B cell (primary cell): Measurements from ENCODE around the gene NAXD. TPM values are rescaled to one million over a fixed set of nuclear protein-coding genes. Genes with fewer than 3 reads are reported as not detected.

Experiments
- ATAC-seq: fragments of 200-7000 bp; cut with Tn5 transposase; one replicate; pipeline ENCODE4 v1.10.0; 2021; ENCODE audit warnings: low read depth, mild to moderate bottlenecking, moderate number of reproducible peaks, moderate library complexity
- CTCF ChIA-PET: fragments of 350-600 bp; sonication (Branson Sonifier 250); formaldehyde crosslinking; loops from one replicate; lab custom pipeline; 2021; ENCODE audit warnings: antibody characterized with exemption, inconsistent platforms; lab: Charles Lee
- POLR2A ChIA-PET: fragments of 350-600 bp; sonication (Branson Sonifier 250); formaldehyde crosslinking; loops from one replicate; lab custom pipeline; 2021; ENCODE audit warnings: antibody characterized with exemption; lab: Charles Lee
- DNase-seq: peaks from one replicate; pipeline ENCODE4 v3.0.0; 2013
- H2AFZ ChIP-seq: 2 replicates; pipeline ENCODE4 v1.6.1; 2012; ENCODE audit warnings: mild to moderate bottlenecking, low read depth, low read length; ENCODE audit not compliant: insufficient read depth, poor library complexity, severe bottlenecking
- H3K27ac ChIP-seq, 2 donors: 1 replicate in 1 of 2; 2 replicates in 1 of 2; pipeline ENCODE4 v1.5.1; 2012 to 2013; ENCODE audit warnings: low read length in 2 of 2, mild to moderate bottlenecking in 2 of 2, moderate library complexity in 1 of 2
- H3K27me3 ChIP-seq, 4 experiments: fragments of 200-600 bp in 1 of 4; sonication (generic) in 1 of 4; replicated peaks in 1 of 4; 1 replicate in 2 of 4; 2 replicates in 2 of 4; pipeline versions ENCODE4 v1.6.1 to v1.7.0; 2013 to 2016; ENCODE audit warnings: low read length in 3 of 4, mild to moderate bottlenecking in 2 of 4, mixed read lengths in 1 of 4, moderate library complexity in 1 of 4; ENCODE audit not compliant: insufficient read depth in 4 of 4, control insufficient read depth in 3 of 4; ENCODE audit errors: control extremely low read depth in 1 of 4
- H3K36me3 ChIP-seq, 2 experiments: replicated peaks in 1 of 2; 1 replicate in 1 of 2; 2 replicates in 1 of 2; pipeline versions ENCODE4 v1.6.1 to v1.7.1; 2013; ENCODE audit warnings: low read length in 1 of 2; ENCODE audit not compliant: insufficient read depth in 2 of 2, control insufficient read depth in 1 of 2; ENCODE audit errors: control extremely low read depth in 1 of 2, extremely low read depth in 1 of 2
- H3K4me1 ChIP-seq, 2 donors: fragments of 200-600 bp in 1 of 2; sonication (generic) in 1 of 2; 1 replicate in 1 of 2; 2 replicates in 1 of 2; pipeline versions ENCODE4 v1.5.1 to v1.6.1; 2013 to 2017; ENCODE audit warnings: low read length in 2 of 2; ENCODE audit not compliant: control insufficient read depth in 2 of 2, insufficient read depth in 2 of 2
- H3K4me2 ChIP-seq: replicated peaks from 2 replicates; pipeline ENCODE3; 2012; ENCODE audit warnings: mild to moderate bottlenecking, low read depth, low read length; ENCODE audit not compliant: poor library complexity, severe bottlenecking
- H3K4me3 ChIP-seq, 5 experiments: fragments of 200-600 bp in 1 of 5; sonication (generic) in 1 of 5; 1 replicate in 3 of 5; 2 replicates in 2 of 5; pipeline versions ENCODE4 v1.5.1 to v1.7.0; 2011 to 2016; ENCODE audit warnings: low read length in 4 of 5, mild to moderate bottlenecking in 4 of 5, low read depth in 2 of 5, control low read depth in 1 of 5, moderate library complexity in 1 of 5; ENCODE audit not compliant: insufficient read depth in 1 of 5; ENCODE audit errors: control extremely low read depth in 1 of 5, extremely low read depth in 1 of 5
- H3K79me2 ChIP-seq: fragments of 200-600 bp; sonication (generic); one replicate; pipeline ENCODE4 v1.6.0; 2016; ENCODE audit warnings: low read length; ENCODE audit not compliant: control insufficient read depth, insufficient read depth
- H3K9ac ChIP-seq: fragments of 200-600 bp; sonication (generic); 2 replicates; pipeline ENCODE4 v1.6.1; 2017; ENCODE audit warnings: mild to moderate bottlenecking, low read length, moderate library complexity
- H3K9me3 ChIP-seq, 3 donors: one replicate each; pipeline versions ENCODE4 v1.6.1 to v1.7.1; 2013; ENCODE audit warnings: low read length in 2 of 3; ENCODE audit not compliant: control insufficient read depth in 2 of 3, insufficient read depth in 1 of 3; ENCODE audit errors: control extremely low read depth in 1 of 3
- H4K20me1 ChIP-seq: 2 replicates; pipeline ENCODE4 v1.6.0; 2012; ENCODE audit warnings: mild to moderate bottlenecking, low read length; ENCODE audit not compliant: insufficient read depth, control insufficient read depth, poor library complexity, severe bottlenecking
- H3K27ac Mint-ChIP-seq: one replicate; pipeline ENCODE4 v1.8.0; 2021; ENCODE audit warnings: mixed read lengths
- H3K27me3 Mint-ChIP-seq: one replicate; pipeline ENCODE4 v1.8.0; 2021; ENCODE audit warnings: mixed read lengths
- H3K4me1 Mint-ChIP-seq: one replicate; pipeline ENCODE4 v1.8.0; 2021; ENCODE audit warnings: mixed read lengths
- H3K4me3 Mint-ChIP-seq: one replicate; pipeline ENCODE4 v1.8.0; 2021; ENCODE audit warnings: mixed read lengths
- H3K9me3 Mint-ChIP-seq: one replicate; pipeline ENCODE4 v1.8.0; 2022; ENCODE audit warnings: mixed read lengths; ENCODE audit not compliant: insufficient read depth
- EZH2 ChIP-seq: IDR thresholded peaks from 2 replicates; pipeline ENCODE4 v1.6.1; 2012; ENCODE audit warnings: borderline replicate concordance, low read depth, mild to moderate bottlenecking, moderate library complexity, low read length; ENCODE audit not compliant: insufficient read depth, poor library complexity, severe bottlenecking
- WGBS: methylation state at CpG from one replicate; pipeline ENCODE4 v1.1.5; 2013; ENCODE audit warnings: missing lambda C conversion rate; ENCODE audit not compliant: insufficient coverage; 5-methylcytosine and 5-hydroxymethylcytosine counted together
- intact Hi-C: fragments of 100-400 bp; cut with micrococcal nuclease; formaldehyde crosslinking; loops from one replicate; pipeline ENCODE4 v1.10.0; 2022
- polyA plus RNA-seq: library from polyadenylated mRNA; depleted of rRNA; stranded (reverse); fragments of >200 nt; gene quantifications from 2 replicates; pipeline ENCODE4 v1.2.3, GENCODE V29; 2012
- total RNA-seq, 2 donors: library from RNA; stranded (reverse); fragments of 120-200 nt in 1 of 2; gene quantifications; 1 replicate in 1 of 2; 2 replicates in 1 of 2; pipeline versions ENCODE4 v1.2.3 to v1.2.4, GENCODE V29; 2013 to 2022
- TF ChIP-seq, protein P1 (sequence below): fragments of 200-600 bp; IDR thresholded peaks from one replicate; pipeline ENCODE4 v1.8.0; 2022; ENCODE audit warnings: antibody characterized with exemption, mild to moderate bottlenecking

NAXD gene
- total and polyA plus RNA-seq, 2 donors (not counting 1 experiment from before 2014, with no cell fraction given), result 28.4 to 33.3 TPM

DNA sequence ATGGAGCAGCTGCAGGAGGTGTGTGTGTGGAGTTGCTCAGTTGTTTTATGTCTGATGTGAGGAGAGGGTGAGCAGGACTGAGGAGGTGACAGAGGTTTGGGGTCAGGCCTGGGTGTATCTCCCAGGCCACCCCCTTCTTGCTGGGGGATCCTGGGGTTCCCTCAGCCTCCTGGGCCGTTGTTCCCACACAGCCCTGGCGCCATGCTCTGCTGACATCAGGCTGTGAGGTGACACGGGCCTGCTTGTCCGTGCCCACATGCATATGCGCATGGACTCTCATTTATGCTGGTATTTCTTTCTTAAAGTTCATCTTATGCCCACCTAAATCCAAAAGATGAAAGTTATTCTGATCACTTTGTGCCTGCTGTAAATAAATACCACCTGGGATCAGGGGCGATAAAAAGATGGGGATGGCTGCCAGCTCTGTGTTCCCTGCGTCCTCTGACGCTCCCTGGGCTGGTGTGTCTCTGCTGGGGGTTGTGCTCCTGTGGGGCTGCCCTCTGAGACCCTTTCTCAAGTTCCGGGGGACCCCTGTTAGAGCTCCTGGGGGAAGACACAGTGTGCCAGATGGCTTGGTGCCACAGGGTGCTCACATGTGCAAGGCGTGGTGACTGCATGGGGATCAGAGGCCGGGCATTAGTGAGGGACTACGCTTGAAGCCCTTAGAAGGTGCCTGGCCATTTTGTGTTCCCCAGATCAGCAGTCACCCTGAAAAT, 12.6 kb downstream of the NAXD start:
- H3K79me2 ChIP-seq, result peaks cover 67% of the 10 kb centered on the region
- Mint-ChIP-seq H3K27ac (no peak overlapping the region), H3K4me1 (peaks cover 1% of the 10 kb centered on the region), H3K4me3 (no peak overlapping the region), H3K27me3 (no peaks in the 10 kb centered on the region), H3K9me3 (no peaks in the 10 kb centered on the region)
- H3K27ac ChIP-seq, result no peak overlapping the region
- POLR2A ChIA-PET, result no interaction called here
- WGBS, result 85% methylated on average over 12 of the region's 12 CpGs
- peaks cover 6 to 63% of the 10 kb centered on the region in 2 experiments for H3K36me3 ChIP-seq
- H3K9me3 ChIP-seq, result no peaks in the 10 kb centered on the region
- TF ChIP-seq, protein P1, sequence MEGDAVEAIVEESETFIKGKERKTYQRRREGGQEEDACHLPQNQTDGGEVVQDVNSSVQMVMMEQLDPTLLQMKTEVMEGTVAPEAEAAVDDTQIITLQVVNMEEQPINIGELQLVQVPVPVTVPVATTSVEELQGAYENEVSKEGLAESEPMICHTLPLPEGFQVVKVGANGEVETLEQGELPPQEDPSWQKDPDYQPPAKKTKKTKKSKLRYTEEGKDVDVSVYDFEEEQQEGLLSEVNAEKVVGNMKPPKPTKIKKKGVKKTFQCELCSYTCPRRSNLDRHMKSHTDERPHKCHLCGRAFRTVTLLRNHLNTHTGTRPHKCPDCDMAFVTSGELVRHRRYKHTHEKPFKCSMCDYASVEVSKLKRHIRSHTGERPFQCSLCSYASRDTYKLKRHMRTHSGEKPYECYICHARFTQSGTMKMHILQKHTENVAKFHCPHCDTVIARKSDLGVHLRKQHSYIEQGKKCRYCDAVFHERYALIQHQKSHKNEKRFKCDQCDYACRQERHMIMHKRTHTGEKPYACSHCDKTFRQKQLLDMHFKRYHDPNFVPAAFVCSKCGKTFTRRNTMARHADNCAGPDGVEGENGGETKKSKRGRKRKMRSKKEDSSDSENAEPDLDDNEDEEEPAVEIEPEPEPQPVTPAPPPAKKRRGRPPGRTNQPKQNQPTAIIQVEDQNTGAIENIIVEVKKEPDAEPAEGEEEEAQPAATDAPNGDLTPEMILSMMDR, result no peak
- TF ChIP-seq EZH2, result no peak
- H4K20me1 ChIP-seq, result peaks cover 51% of the 10 kb centered on the region
- ATAC-seq (no peak), DNase-seq (no peak)
- H3K4me1 ChIP-seq, result no peaks in the 10 kb centered on the region
- CTCF ChIA-PET, result no interaction called here
- intact Hi-C loops, result no loop called here
- H2AFZ ChIP-seq, result no peak overlapping the region
- no peak overlapping the region for H3K4me2 ChIP-seq
- H3K9ac ChIP-seq, result no peak overlapping the region
- no peak overlapping the region for H3K4me3 ChIP-seq
- H3K27me3 ChIP-seq, result no peaks in the 10 kb centered on the region

DNA sequence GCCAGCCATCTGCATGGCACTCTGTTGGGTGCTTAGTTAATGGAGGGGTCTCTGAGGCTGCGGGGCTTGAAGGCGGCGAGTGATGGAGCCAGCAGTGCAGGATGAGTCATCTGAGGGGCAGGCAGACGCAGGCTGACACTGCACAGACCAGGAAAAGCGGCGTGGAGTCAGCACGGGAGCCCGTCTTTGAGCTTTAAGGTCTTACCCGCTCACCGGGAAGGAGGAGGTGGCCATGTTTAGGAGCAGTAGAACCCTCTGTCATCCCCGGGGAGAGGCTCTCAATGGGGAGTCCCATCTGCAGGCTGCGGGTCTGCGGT, 13.1 kb downstream of the NAXD start:
- ATAC-seq, result no peak
- Histone ChIP-seq H3K4me1 (no peaks in the 10 kb centered on the region), H3K27ac (no peak overlapping the region), H2AFZ (no peak overlapping the region), H3K9me3 (no peaks in the 10 kb centered on the region), H3K4me3 (no peak overlapping the region), H3K4me2 (no peak overlapping the region), H3K9ac (no peak overlapping the region), H3K27me3 (no peaks in the 10 kb centered on the region), H4K20me1 (peaks cover 48% of the 10 kb centered on the region), H3K79me2 (peaks cover 62% of the 10 kb centered on the region), H3K36me3 (peaks cover 4 to 58% of the 10 kb centered on the region in 2 experiments)
- no peak overlapping the region for H3K4me3 Mint-ChIP-seq
- H3K27me3 Mint-ChIP-seq, result no peaks in the 10 kb centered on the region
- no peak for TF ChIP-seq EZH2
- TF ChIP-seq, protein P1, result no peak
- H3K4me1 Mint-ChIP-seq, result peaks cover 1% of the 10 kb centered on the region
- H3K27ac Mint-ChIP-seq, result no peak overlapping the region
- 97% methylated on average over 13 of the region's 13 CpGs for WGBS
- no peak for DNase-seq
- H3K9me3 Mint-ChIP-seq, result no peaks in the 10 kb centered on the region
- ChIA-PET CTCF (no interaction called here), POLR2A (no interaction called here)
- intact Hi-C loops, result no loop called here
